OCI-LY3 (cell line): ENCODE results near the gene ASIP.

Experiments
- H2AFZ ChIP-seq: fragments of 200-600, 300-600 bp; shearing (Covaris generic); 2 replicates; pipeline ENCODE4 v1.6.0; 2014; ENCODE audit warnings: antibody characterized with exemption, low read depth, low read length
- H3K27ac ChIP-seq: fragments of 200-600, 300-600 bp; sonication (generic); 2 replicates; pipeline ENCODE4 v1.5.1; 2014; ENCODE audit warnings: mild to moderate bottlenecking, low read length, moderate library complexity, mixed read lengths
- H3K27me3 ChIP-seq: fragments of 200-600, 300-600 bp; sonication (generic); 2 replicates; pipeline ENCODE4 v1.6.1; 2014; ENCODE audit warnings: low read depth, low read length, mixed read lengths
- H3K36me3 ChIP-seq: fragments of 200-600, 300-600 bp; sonication (generic); replicated peaks from 2 replicates; pipeline ENCODE3; 2014; ENCODE audit warnings: low read depth, low read length, mixed read lengths
- H3K4me1 ChIP-seq: fragments of 300-600, 200-600 bp; sonication (generic); 2 replicates; pipeline ENCODE4 v1.6.1; 2014; ENCODE audit warnings: low read length, mixed read lengths
- H3K4me2 ChIP-seq: fragments of 200-600, 300-600 bp; sonication (generic); 2 replicates; pipeline ENCODE4 v1.6.1; 2014; ENCODE audit warnings: low read length, mixed read lengths
- H3K4me3 ChIP-seq: fragments of 300-600, 200-600 bp; sonication (generic); 2 replicates; pipeline ENCODE4 v1.5.1; 2014; ENCODE audit warnings: antibody characterized with exemption, mild to moderate bottlenecking, low read length, moderate library complexity
- H3K79me2 ChIP-seq: fragments of 300-600, 200-600 bp; shearing (Covaris generic); 2 replicates; pipeline ENCODE4 v1.6.1; 2014; ENCODE audit warnings: mild to moderate bottlenecking, low read length, mixed read lengths
- H3K9ac ChIP-seq: fragments of 300-600, 200-600 bp; shearing (Covaris generic); 2 replicates; pipeline ENCODE4 v1.6.0; 2014; ENCODE audit warnings: mild to moderate bottlenecking, low read length, moderate library complexity
- H3K9me3 ChIP-seq: fragments of 200-600, 300-600 bp; shearing (Covaris generic); 2 replicates; pipeline ENCODE4 v1.6.1; 2014; ENCODE audit warnings: low read length, mixed read lengths; ENCODE audit not compliant: insufficient read depth
- H4K20me1 ChIP-seq: fragments of 200-600, 300-600 bp; sonication (generic); 2 replicates; pipeline ENCODE4 v1.6.1; 2016; ENCODE audit warnings: low read length, mixed read lengths; ENCODE audit not compliant: insufficient read depth
- CTCF ChIP-seq: fragments of 200-600, 300-600 bp; sonication (generic); IDR thresholded peaks from 2 replicates; pipeline ENCODE4 v1.5.1; 2014; ENCODE audit warnings: antibody characterized with exemption, low read length, low read depth
- EZH2phosphoT487 ChIP-seq: fragments of 200-600 bp; shearing (Covaris generic); IDR thresholded peaks from 2 replicates; pipeline ENCODE4 v1.6.1; 2018; ENCODE audit warnings: antibody characterized with exemption, mixed run types, low read depth

Gene ASIP

GRCh38 chr20:34264141-34264540 lies 22.9 kb downstream of the ASIP start:
- Histone ChIP-seq H3K27ac (no peak overlapping the region), H4K20me1 (no peaks in the 10 kb centered on the region), H3K27me3 (no peaks in the 10 kb centered on the region), H3K9ac (no peak overlapping the region), H3K9me3 (no peaks in the 10 kb centered on the region), H2AFZ (no peak overlapping the region), H3K36me3 (peaks cover 9% of the 10 kb centered on the region), H3K4me1 (no peaks in the 10 kb centered on the region), H3K79me2 (no peaks in the 10 kb centered on the region), H3K4me3 (no peak overlapping the region), H3K4me2 (no peak overlapping the region)
- TF ChIP-seq CTCF (no peak), EZH2phosphoT487 (no peak)

- H3K36me3 ChIP-seq, result peaks cover 16% of the 10 kb centered on the region
- H4K20me1 ChIP-seq, result no peaks in the 10 kb centered on the region
- no peak overlapping the region for H3K4me3 ChIP-seq
- no peaks in the 10 kb centered on the region for H3K27me3 ChIP-seq
- no peaks in the 10 kb centered on the region for H3K79me2 ChIP-seq
- no peak overlapping the region for H3K4me2 ChIP-seq
- no peak overlapping the region for H3K27ac ChIP-seq
- peaks cover 18% of the 10 kb centered on the region for H3K4me1 ChIP-seq
- no peaks in the 10 kb centered on the region for H3K9me3 ChIP-seq
- H3K9ac ChIP-seq, result no peak overlapping the region
- TF ChIP-seq CTCF (no peak), EZH2phosphoT487 (no peak)
- no peak overlapping the region for H2AFZ ChIP-seq
Observed at GRCh38 chr20:34268145-34268544, 26.9 kb downstream of the ASIP start.

- Histone ChIP-seq H3K4me1 (peaks cover 18% of the 10 kb centered on the region), H3K27ac (no peak overlapping the region), H3K27me3 (no peaks in the 10 kb centered on the region), H3K9ac (no peak overlapping the region), H4K20me1 (no peaks in the 10 kb centered on the region), H3K9me3 (no peaks in the 10 kb centered on the region), H2AFZ (no peak overlapping the region), H3K4me2 (no peak overlapping the region), H3K36me3 (peaks cover 24% of the 10 kb centered on the region), H3K79me2 (no peaks in the 10 kb centered on the region), H3K4me3 (no peak overlapping the region)
- TF ChIP-seq EZH2phosphoT487 (no peak), CTCF (no peak)
Observed at GRCh38 chr20:34268851-34269636, 27.8 kb downstream of the ASIP start.

GRCh38 chr20:34269996-34270627 lies 28.9 kb downstream of the ASIP start:
- Histone ChIP-seq H3K27me3 (no peaks in the 10 kb centered on the region), H3K4me3 (no peak overlapping the region), H3K27ac (no peak overlapping the region), H3K4me1 (peaks cover 18% of the 10 kb centered on the region), H2AFZ (no peak overlapping the region), H3K9ac (no peak overlapping the region), H3K9me3 (no peaks in the 10 kb centered on the region), H3K79me2 (no peaks in the 10 kb centered on the region), H3K36me3 (peaks cover 28% of the 10 kb centered on the region), H3K4me2 (no peak overlapping the region), H4K20me1 (no peaks in the 10 kb centered on the region)
- TF ChIP-seq CTCF (no peak), EZH2phosphoT487 (no peak)
